DND-41 (cell line): ENCODE measurements around the gene PTPRA.

Experiments
- CTCF ChIP-seq: IDR thresholded peaks from 2 replicates; pipeline ENCODE4 v1.5.1; 2012; ENCODE audit warnings: borderline replicate concordance, low read length, moderate library complexity, mild to moderate bottlenecking; ENCODE audit not compliant: poor library complexity, severe bottlenecking; ENCODE audit errors: extremely low read depth
- EZH2 ChIP-seq: IDR thresholded peaks from 3 replicates; pipeline ENCODE4 v1.6.1; 2012; ENCODE audit warnings: borderline replicate concordance, low read depth, mild to moderate bottlenecking, moderate library complexity, low read length, inconsistent platforms; ENCODE audit not compliant: severe bottlenecking

DNA sequence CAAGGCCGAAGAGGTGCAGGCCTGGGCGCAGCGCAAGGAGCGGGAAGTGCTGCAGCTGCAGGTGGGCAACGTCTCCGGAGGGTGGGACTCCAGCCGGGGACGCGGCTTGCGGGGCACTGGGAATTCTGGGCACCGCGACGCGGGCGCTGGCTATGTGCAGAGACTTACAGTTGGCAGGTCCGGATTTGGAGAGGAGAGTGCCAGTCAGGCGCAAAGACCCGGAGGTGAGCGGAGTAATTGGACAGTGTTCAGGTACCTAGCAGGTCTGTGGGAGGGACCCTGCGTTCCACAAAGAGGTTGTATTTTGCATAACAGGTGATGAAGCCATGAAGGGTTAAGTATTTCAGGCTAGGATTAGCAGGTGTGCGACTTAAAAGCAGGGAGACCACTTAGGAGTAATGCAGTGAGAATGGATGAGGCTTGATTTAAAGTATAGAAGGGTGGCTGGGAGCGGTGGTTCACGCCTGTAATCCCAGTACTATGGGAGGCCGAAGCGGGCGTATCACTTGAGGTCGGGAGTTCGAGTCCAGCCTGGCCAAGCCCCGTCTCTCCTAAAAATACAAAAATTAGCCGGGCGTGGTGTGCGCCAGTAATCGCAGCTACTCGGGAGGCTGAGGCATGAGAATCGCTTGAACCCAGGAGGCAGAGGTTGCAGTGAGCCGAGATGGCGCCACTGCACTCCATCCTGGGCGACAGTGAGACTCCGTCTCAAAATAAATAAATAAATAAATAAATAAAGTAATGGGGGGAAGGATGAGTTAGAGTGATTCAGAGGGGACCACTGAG, 173.6 kb downstream of the PTPRA start:
- TF ChIP-seq CTCF: no peak
- TF ChIP-seq EZH2: no peak
